Heart left ventricle (tissue), 13 donors: ENCODE measurements around the gene GRB7.

ENCODE experiments used
- POLR2A ChIP-seq, 2 donors: fragments of 450-650 bp; IDR thresholded peaks; one replicate each; pipeline ENCODE4 v1.6.1; 2017; ENCODE audit warnings: antibody characterized with exemption in 2 of 2, mild to moderate bottlenecking in 2 of 2, moderate library complexity in 2 of 2
- TF ChIP-seq, protein P1 (sequence below), 12 donors: fragments of 200-600 bp; sonication (generic) in 4 of 12; IDR thresholded peaks; one replicate each; pipeline versions ENCODE4 v1.5.0 to v1.8.0; 2018 to 2022; ENCODE audit warnings: antibody characterized with exemption in 12 of 12, mild to moderate bottlenecking in 5 of 12
- donor health status: ischemic (EF 13 %, LVEDD 7.1; RV severe dilation, severe dysfunction).
- donor health status: DM: no; HTN: yes; CAD: no.
- donor health status: DM: no; HTN: no; CAD: no.
- donor health status: ischemic (EF 25% LVEDD 6.9; RV normal size, moderate dysfunction).
- donor health status: ischemic (EF 25% LVEDD 5.7; RV mildly dilated, moderate dysfunction).
- donor health status: ischemic (EF 35%, LVEDD 5.7; RV mildly dilated, moderate dysfunction).
- donor health status: nonischemic (EF 11% LVEDD 7.7; RV severe dilation, severe dysfunction).
- donor health status: DM: yes; HTN: yes; CAD: no.
- donor health status: PGD.
- donor health status: ischemic (EF 29% LVEDD 5.4; RV normal size, mild dysfunction).
- donor health status: nonischemic (EF 23%, LVEDD 6.1; RV moderate dilation, normal function).

DNA sequence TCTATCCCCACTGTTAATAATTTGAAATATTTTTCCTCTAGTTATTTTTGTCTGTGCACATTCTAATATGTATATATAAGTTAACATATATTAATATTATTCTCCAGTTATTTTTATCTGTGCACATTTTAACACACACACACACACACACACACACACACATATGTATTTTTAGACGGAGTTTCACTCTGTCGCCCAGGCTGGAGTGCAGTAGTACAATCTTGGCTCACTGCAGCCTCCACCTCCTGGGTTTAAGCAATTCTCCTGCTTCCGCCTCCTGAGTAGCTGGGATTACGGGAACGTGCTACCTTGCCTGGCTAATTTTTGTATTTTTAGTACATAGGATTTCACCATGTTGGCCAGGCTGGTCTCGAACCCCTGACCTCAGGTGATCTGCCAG is 20.1 kb upstream of the GRB7 start:
- TF ChIP-seq, protein P1, sequence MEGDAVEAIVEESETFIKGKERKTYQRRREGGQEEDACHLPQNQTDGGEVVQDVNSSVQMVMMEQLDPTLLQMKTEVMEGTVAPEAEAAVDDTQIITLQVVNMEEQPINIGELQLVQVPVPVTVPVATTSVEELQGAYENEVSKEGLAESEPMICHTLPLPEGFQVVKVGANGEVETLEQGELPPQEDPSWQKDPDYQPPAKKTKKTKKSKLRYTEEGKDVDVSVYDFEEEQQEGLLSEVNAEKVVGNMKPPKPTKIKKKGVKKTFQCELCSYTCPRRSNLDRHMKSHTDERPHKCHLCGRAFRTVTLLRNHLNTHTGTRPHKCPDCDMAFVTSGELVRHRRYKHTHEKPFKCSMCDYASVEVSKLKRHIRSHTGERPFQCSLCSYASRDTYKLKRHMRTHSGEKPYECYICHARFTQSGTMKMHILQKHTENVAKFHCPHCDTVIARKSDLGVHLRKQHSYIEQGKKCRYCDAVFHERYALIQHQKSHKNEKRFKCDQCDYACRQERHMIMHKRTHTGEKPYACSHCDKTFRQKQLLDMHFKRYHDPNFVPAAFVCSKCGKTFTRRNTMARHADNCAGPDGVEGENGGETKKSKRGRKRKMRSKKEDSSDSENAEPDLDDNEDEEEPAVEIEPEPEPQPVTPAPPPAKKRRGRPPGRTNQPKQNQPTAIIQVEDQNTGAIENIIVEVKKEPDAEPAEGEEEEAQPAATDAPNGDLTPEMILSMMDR (IDR thresholded peaks at IDR 0.05), result no peak
- TF ChIP-seq POLR2A (IDR thresholded peaks at IDR 0.05), result no peak
